Measurements from ENCODE around the gene RPS8. TPM values are rescaled to one million over a fixed set of nuclear protein-coding genes. Genes with fewer than 3 reads are reported as not detected.
A peak's percentile ranks its signal among the peaks of the same experiment; 100 is the strongest.

RPS8 gene
- total RNA-seq, 2 donors from 2014 or later: 1,080 to 1,461 TPM

DNA sequence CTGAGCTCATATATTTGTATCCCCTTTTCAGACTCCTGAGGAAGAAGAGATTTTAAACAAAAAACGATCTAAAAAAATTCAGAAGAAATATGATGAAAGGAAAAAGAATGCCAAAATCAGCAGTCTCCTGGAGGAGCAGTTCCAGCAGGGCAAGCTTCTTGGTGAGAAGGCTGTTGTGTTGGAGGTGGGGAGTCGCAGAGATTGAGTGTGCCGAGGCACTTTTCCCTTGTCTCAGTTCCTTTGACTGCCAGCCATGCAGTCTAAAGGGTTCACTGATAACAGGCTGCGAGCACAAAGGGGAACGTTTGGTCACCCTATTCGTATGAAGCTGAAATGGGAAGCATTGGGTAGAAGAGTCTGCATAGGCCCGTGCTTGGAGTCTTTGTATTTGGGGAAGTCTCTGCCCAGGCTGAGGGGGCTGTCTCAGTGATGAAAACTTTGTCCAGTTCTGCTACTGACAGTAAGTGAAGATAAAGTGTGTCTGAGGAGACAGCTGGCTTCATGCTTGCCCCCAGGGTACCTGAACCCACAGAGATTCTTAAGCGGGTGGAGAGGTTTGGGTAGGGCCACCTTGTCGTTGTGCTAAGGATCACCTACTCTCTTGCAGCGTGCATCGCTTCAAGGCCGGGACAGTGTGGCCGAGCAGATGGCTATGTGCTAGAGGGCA is 2.8 kb downstream of the RPS8 start:
- no peak for DNase-seq (ENCODE audit: low spot score)
- no peak overlapping the region for H3K27ac ChIP-seq

DNA sequence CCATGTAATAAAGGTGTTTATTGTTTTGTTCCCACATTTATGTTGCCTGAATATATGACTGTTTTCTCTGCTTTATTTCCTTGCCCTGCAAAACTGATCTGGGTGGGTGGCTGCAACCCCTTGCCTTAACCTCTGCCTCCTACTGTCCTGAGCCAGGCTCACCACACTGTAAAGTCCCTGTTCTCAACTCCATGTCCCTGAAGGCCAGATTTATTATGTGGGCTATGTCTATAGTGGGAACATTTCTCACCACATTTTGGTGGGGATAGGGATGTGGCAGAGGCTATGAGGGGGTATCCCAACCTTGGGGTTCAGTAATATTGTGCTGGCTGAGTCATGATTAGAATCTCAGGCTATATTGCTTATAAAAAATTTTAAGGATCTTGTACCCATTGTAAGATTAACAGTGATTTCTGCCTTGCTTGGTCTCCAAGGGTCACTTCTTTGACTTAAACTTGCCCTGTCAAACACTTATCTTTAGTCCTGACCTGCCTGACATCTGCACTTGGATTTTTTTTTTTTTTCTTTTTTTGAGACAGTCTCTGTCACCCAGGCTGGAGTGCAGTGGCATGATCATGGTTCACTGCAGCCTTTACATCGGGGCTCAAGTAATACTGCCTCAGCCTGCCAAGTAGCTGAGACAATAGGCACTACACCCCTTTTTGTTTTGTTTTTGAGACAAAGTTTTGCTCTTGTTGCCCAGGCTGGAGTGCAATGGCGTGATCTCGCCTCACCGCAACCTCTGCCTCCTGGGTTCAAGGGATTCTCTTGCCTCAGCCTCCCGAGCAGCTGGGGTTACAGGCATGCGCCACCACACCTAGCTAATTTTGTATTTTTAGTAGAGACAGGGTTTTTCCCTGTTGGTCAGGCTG is 3.6 kb downstream of the RPS8 start:
- Histone ChIP-seq H3K9me3 (no peaks in the 10 kb centered on the region), H3K27me3 (no peaks in the 10 kb centered on the region), H3K27ac (no peak overlapping the region), H3K4me3 (no peak overlapping the region), H3K4me1 (peaks cover 0 to 38% of the 10 kb centered on the region in 2 donors), H3K36me3 (peaks cover 45% of the 10 kb centered on the region)
- TF ChIP-seq, protein P1, sequence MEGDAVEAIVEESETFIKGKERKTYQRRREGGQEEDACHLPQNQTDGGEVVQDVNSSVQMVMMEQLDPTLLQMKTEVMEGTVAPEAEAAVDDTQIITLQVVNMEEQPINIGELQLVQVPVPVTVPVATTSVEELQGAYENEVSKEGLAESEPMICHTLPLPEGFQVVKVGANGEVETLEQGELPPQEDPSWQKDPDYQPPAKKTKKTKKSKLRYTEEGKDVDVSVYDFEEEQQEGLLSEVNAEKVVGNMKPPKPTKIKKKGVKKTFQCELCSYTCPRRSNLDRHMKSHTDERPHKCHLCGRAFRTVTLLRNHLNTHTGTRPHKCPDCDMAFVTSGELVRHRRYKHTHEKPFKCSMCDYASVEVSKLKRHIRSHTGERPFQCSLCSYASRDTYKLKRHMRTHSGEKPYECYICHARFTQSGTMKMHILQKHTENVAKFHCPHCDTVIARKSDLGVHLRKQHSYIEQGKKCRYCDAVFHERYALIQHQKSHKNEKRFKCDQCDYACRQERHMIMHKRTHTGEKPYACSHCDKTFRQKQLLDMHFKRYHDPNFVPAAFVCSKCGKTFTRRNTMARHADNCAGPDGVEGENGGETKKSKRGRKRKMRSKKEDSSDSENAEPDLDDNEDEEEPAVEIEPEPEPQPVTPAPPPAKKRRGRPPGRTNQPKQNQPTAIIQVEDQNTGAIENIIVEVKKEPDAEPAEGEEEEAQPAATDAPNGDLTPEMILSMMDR (IDR thresholded peaks at IDR 0.05): no peak
- no peak for DNase-seq (ENCODE audit: low spot score)

More for the DNA sequence above, 2.8 kb downstream of the RPS8 start:
- H3K4me3 ChIP-seq: no peak overlapping the region
- no peaks in the 10 kb centered on the region for H3K9me3 ChIP-seq
- H3K36me3 ChIP-seq: peaks cover 45% of the 10 kb centered on the region
- peaks cover 0 to 33% of the 10 kb centered on the region in 2 donors for H3K4me1 ChIP-seq
- TF ChIP-seq, protein P1 (IDR thresholded peaks at IDR 0.05): no peak
- no peaks in the 10 kb centered on the region for H3K27me3 ChIP-seq

- no peaks in the 10 kb centered on the region for H3K9me3 ChIP-seq
- no peak overlapping the region for H3K27ac ChIP-seq
- no peak for DNase-seq (ENCODE audit: low spot score)
- H3K36me3 ChIP-seq: peaks cover 45% of the 10 kb centered on the region
- TF ChIP-seq, protein P1 (IDR thresholded peaks at IDR 0.05): no peak
- peaks cover 0 to 47% of the 10 kb centered on the region in 2 donors for H3K4me1 ChIP-seq
- no peaks in the 10 kb centered on the region for H3K27me3 ChIP-seq
- no peak overlapping the region for H3K4me3 ChIP-seq
Observed at GRCh38 chr1:44780583-44781121, 5.3 kb downstream of the RPS8 start.

- Histone ChIP-seq H3K27ac (no peak overlapping the region), H3K36me3 (peaks cover 21% of the 10 kb centered on the region), H3K4me1 (peaks cover 0 to 32% of the 10 kb centered on the region in 2 donors), H3K4me3 (peak overlapping the region; percentile 38 to 62), H3K9me3 (no peaks in the 10 kb centered on the region), H3K27me3 (no peaks in the 10 kb centered on the region)
- DNase-seq (ENCODE audit: low spot score): no peak
- TF ChIP-seq, protein P1 (IDR thresholded peaks at IDR 0.05): no peak
Observed at GRCh38 chr1:44783697-44784093, 8.4 kb downstream of the RPS8 start.

DNA sequence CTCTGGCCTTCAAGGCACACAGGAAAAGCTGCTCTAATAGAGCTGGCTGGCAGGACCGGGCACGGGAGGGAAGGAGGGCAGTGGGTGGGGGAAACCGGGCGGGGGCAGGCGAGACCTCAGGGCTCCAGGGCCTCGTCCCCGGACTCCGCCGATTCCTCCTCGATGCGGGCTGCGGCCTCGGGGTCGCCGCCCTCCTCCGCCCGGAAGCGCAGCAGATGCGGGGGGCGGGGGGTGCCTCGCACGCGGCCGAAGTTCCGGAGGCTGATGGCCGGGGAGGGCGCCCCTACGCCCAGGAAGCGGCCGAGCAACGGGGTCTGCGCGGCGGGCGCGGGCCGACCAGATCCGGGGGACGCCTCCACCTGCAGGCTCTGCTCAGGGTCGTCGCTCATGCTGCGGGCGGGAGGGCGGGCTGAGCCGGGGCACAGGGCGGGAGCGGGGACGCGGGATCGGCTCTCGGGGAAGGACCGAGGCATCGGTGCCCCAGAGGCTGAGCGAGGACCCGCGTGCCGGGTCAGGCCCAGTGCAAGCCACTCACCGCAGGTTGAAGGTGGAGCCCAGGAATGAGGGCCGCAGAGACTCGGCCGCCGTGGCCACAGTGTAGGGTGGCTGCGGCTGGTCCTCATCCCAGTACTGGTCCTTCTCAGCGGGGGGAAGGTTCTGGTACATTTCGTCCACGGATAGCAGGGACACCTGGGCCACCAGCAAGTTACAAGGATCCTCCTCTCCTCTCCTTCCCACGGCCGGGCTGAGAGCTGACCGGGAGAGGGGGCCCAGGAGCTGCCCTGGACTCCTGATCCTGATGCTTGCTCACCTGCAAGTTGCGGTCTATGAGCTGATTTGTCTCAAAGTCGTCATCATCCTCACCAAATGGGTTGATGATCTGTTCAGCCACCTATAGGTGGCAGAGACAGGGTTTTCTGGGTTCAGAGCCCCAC is 9.0 kb downstream of the RPS8 start:
- no peak for DNase-seq (ENCODE audit: low spot score)
- Histone ChIP-seq H3K36me3 (peaks cover 14% of the 10 kb centered on the region), H3K4me1 (peaks cover 0 to 32% of the 10 kb centered on the region in 2 donors), H3K27ac (peak overlapping the region in 1 of 2 donors; percentile 49), H3K9me3 (no peaks in the 10 kb centered on the region), H3K4me3 (peak overlapping the region; percentile 38 to 62), H3K27me3 (no peaks in the 10 kb centered on the region)
- TF ChIP-seq, protein P1 (IDR thresholded peaks at IDR 0.05): no peak

Data from right atrium auricular region (tissue), 2 donors.